DOHH2 (cell line): ENCODE measurements around the gene NID1.

Experiments used
- H3F3A ChIP-seq: fragments of 200-600 bp; sonication (generic), shearing (Covaris generic); 2 replicates; pipeline ENCODE4 v1.6.0; 2016; ENCODE audit warnings: antibody characterized with exemption, mild to moderate bottlenecking; ENCODE audit not compliant: control insufficient read depth, insufficient read depth
- H3K27ac ChIP-seq: fragments of 200-600 bp; sonication (generic); 2 replicates; pipeline ENCODE4 v1.5.1; 2014; ENCODE audit warnings: low read depth, mild to moderate bottlenecking, low read length, moderate library complexity
- H3K27me3 ChIP-seq: fragments of 200-600 bp; sonication (generic); 2 replicates; pipeline ENCODE4 v1.6.1; 2014; ENCODE audit warnings: mild to moderate bottlenecking, low read length, mixed read lengths; ENCODE audit not compliant: control insufficient read depth
- H3K36me3 ChIP-seq: fragments of 200-600 bp; sonication (generic); 2 replicates; pipeline ENCODE4 v1.6.1; 2014; ENCODE audit warnings: mild to moderate bottlenecking, low read length, moderate library complexity, mixed read lengths; ENCODE audit not compliant: control insufficient read depth
- H3K4me1 ChIP-seq: fragments of 200-600 bp; sonication (generic); 2 replicates; pipeline ENCODE4 v1.6.1; 2014; ENCODE audit warnings: mild to moderate bottlenecking, low read length, mixed read lengths; ENCODE audit not compliant: control insufficient read depth
- H3K4me2 ChIP-seq: fragments of 200-600 bp; sonication (generic); 2 replicates; pipeline ENCODE4 v1.6.0; 2014; ENCODE audit warnings: mild to moderate bottlenecking, low read length, moderate library complexity
- H3K4me3 ChIP-seq: fragments of 200-600 bp; sonication (generic); 2 replicates; pipeline ENCODE4 v1.5.1; 2014; ENCODE audit warnings: mild to moderate bottlenecking, low read length, mixed read lengths
- H3K79me2 ChIP-seq: fragments of 200-600 bp; sonication (generic); 2 replicates; pipeline ENCODE4 v1.6.1; 2014; ENCODE audit warnings: mild to moderate bottlenecking, low read length, mixed read lengths; ENCODE audit not compliant: control insufficient read depth
- H3K9me2 ChIP-seq: fragments of 200-600 bp; sonication (generic); replicated peaks from 2 replicates; pipeline ENCODE4 v1.6.1; 2014; ENCODE audit warnings: mild to moderate bottlenecking, low read length, mixed read lengths; ENCODE audit not compliant: control insufficient read depth
- H3K9me3 ChIP-seq: fragments of 200-600 bp; sonication (generic); 2 replicates; pipeline ENCODE4 v1.6.1; 2014; ENCODE audit warnings: antibody characterized with exemption, low read length, mixed read lengths; ENCODE audit not compliant: control insufficient read depth, insufficient read depth
- H4K20me1 ChIP-seq: fragments of 200-600 bp; sonication (generic); 2 replicates; pipeline ENCODE4 v1.6.0; 2014; ENCODE audit warnings: low read depth, mild to moderate bottlenecking, antibody characterized with exemption, low read length, moderate library complexity; ENCODE audit not compliant: control insufficient read depth, insufficient read depth
- CTCF ChIP-seq: fragments of 200-600 bp; sonication (generic); IDR thresholded peaks from one replicate; pipeline ENCODE4 v1.5.1; 2014; ENCODE audit warnings: antibody characterized with exemption, mild to moderate bottlenecking, low read depth, low read length; ENCODE audit not compliant: poor library complexity, severe bottlenecking
- EZH2phosphoT487 ChIP-seq: fragments of 200-600 bp; sonication (generic); IDR thresholded peaks from 2 replicates; pipeline ENCODE4 v1.6.1; 2017; ENCODE audit warnings: borderline replicate concordance, mild to moderate bottlenecking, antibody characterized with exemption, low read length, moderate library complexity, mixed read lengths

Gene NID1

GRCh38 chr1:235943581-235944114 is 121.2 kb downstream of the NID1 start:
- H3K36me3 ChIP-seq = no peaks in the 10 kb centered on the region
- no peak overlapping the region for H3K4me3 ChIP-seq
- no peak overlapping the region for H3K27ac ChIP-seq
- 0 out of 2 replicates have a peak, but pooled peaks cover 5% of the 10 kb centered on the region for H3K27me3 ChIP-seq
- H3K4me1 ChIP-seq = peaks cover 5% of the 10 kb centered on the region
- H3K4me2 ChIP-seq = no peak overlapping the region
- H3F3A ChIP-seq = no peaks in the 10 kb centered on the region
- no peaks in the 10 kb centered on the region for H4K20me1 ChIP-seq
- TF ChIP-seq CTCF (no peak), EZH2phosphoT487 (no peak)
- H3K79me2 ChIP-seq = no peaks in the 10 kb centered on the region
- no peaks in the 10 kb centered on the region for H3K9me2 ChIP-seq
- H3K9me3 ChIP-seq = no peaks in the 10 kb centered on the region

GRCh38 chr1:235942979-235943575 is 121.8 kb downstream of the NID1 start:
- Histone ChIP-seq H3K79me2 (no peaks in the 10 kb centered on the region), H3K36me3 (no peaks in the 10 kb centered on the region)

GRCh38 chr1:235942625-235942934 is 122.3 kb downstream of the NID1 start:
- Histone ChIP-seq H3K9me2 (no peaks in the 10 kb centered on the region), H3F3A (no peaks in the 10 kb centered on the region), H3K27me3 (no peaks in the 10 kb centered on the region; the same call in 1 of the 2 replicates), H3K4me3 (no peak overlapping the region), H3K79me2 (no peaks in the 10 kb centered on the region), H3K27ac (no peak overlapping the region), H3K9me3 (no peaks in the 10 kb centered on the region), H3K36me3 (no peaks in the 10 kb centered on the region), H4K20me1 (no peaks in the 10 kb centered on the region), H3K4me1 (peaks cover 8% of the 10 kb centered on the region), H3K4me2 (no peak overlapping the region)
- TF ChIP-seq EZH2phosphoT487 (no peak), CTCF (no peak)

More at GRCh38 chr1:235942979-235943575, 121.8 kb downstream of the NID1 start:
- Histone ChIP-seq H3K27me3 (0 out of 2 replicates have a peak, but pooled peaks cover 2% of the 10 kb centered on the region), H4K20me1 (no peaks in the 10 kb centered on the region), H3K9me3 (no peaks in the 10 kb centered on the region), H3K4me3 (no peak overlapping the region), H3K4me2 (no peak overlapping the region), H3F3A (no peaks in the 10 kb centered on the region), H3K9me2 (no peaks in the 10 kb centered on the region), H3K27ac (no peak overlapping the region), H3K4me1 (peaks cover 8% of the 10 kb centered on the region)
- TF ChIP-seq EZH2phosphoT487 (no peak), CTCF (no peak)
